ENCODE measurements around the gene TPST1.
"Not testable (repeated sequence)": the region's sequence is repeated elsewhere in the genome, so short reads cannot be mapped to it uniquely, and the experiment has no call there.

The TPST1 gene

DNA sequence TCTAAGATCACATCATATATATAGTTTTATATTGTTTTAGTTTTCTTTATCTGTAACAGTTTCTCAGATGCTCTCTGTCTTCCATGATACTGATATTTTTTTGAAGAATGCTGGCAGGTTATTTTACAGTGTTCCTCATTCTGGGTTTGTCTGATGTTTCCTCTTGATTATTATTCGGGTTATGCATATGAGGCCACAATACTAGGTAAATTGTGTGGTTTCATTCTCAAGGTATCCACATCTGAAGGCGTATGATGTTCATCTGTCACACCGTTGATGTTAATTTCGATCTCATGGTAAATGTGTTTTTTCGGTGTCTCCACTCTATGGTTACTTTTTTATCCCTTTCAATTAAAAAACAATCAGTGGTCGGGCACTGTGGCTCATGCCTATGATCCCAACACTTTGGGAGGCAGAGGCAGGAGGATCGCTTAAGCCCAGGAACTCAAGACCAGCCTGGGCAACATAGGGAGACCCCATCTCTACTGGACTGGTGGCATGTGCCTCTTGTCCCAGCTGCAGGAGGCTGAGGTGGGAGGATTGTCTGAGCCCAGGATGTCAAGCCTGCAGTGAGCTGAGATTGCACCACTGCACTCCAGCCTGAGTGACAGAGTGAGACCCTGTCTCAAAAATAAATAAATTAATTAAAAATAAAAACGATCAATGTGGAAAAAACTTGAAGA lies 108.9 kb downstream of the TPST1 start:
- DNase-seq (ENCODE audit: insufficient read length, low spot score) (no peak), FAIRE-seq (no peak)

DNA sequence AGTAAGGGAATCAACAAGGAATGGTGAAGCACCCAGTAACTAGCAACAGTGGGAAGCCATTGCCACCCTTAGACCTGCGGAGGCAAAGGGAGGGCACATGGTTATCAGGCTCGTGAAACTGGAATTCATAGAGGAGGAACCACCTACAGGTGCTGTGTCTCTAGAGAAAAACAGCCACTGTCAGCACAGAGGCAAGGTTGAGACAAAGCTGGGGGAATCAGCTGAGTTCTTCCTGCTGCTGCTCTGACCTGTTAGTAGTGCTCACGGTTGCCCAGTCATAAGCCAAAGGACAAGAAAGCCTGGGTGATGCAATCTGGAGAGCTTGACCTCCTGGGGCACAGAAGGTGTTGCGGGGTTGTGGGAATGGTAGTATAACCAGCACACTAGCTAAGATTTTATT lies 110.1 kb downstream of the TPST1 start:
- no peak for DNase-seq (ENCODE audit: insufficient read length, low spot score)
- TF ChIP-seq, protein P1, sequence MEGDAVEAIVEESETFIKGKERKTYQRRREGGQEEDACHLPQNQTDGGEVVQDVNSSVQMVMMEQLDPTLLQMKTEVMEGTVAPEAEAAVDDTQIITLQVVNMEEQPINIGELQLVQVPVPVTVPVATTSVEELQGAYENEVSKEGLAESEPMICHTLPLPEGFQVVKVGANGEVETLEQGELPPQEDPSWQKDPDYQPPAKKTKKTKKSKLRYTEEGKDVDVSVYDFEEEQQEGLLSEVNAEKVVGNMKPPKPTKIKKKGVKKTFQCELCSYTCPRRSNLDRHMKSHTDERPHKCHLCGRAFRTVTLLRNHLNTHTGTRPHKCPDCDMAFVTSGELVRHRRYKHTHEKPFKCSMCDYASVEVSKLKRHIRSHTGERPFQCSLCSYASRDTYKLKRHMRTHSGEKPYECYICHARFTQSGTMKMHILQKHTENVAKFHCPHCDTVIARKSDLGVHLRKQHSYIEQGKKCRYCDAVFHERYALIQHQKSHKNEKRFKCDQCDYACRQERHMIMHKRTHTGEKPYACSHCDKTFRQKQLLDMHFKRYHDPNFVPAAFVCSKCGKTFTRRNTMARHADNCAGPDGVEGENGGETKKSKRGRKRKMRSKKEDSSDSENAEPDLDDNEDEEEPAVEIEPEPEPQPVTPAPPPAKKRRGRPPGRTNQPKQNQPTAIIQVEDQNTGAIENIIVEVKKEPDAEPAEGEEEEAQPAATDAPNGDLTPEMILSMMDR (IDR thresholded peaks at IDR 0.05; ENCODE audit: insufficient read depth, missing control alignments): no peak
- FAIRE-seq: no peak

More for the DNA sequence above, 108.9 kb downstream of the TPST1 start:
- TF ChIP-seq, protein P1 (IDR thresholded peaks at IDR 0.05; ENCODE audit: insufficient read depth, missing control alignments): no peak

DNA sequence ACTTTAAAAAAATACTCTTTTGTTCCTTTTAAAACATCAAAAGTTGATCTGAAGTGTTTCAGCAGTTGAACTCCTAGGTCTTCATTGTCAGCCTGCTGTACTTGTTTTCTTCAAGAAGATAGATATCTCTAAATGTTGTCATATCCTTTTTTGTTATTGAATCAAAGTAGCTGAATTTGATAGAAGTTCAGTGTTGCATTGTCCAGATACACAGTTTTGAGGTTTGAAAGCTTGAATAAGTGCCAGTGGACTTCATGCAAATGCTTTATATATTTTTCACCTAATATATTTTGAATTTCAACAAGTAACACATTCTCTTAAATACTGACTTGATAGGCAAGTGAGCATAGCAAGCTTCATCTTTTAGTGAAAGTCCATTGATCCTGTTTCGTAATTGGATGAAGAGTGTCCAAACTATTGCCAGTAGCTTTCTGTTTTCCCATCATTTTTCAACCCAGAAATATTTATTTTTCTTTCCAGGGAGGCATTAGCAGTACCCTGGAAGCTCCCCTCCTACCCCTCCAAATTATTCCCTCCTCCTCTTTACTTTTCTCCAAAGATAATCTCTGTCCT lies 114.4 kb downstream of the TPST1 start:
- FAIRE-seq (no peak), DNase-seq (ENCODE audit: insufficient read length, low spot score) (no peak)
- TF ChIP-seq, protein P1 (IDR thresholded peaks at IDR 0.05; ENCODE audit: insufficient read depth, missing control alignments): no peak

DNA sequence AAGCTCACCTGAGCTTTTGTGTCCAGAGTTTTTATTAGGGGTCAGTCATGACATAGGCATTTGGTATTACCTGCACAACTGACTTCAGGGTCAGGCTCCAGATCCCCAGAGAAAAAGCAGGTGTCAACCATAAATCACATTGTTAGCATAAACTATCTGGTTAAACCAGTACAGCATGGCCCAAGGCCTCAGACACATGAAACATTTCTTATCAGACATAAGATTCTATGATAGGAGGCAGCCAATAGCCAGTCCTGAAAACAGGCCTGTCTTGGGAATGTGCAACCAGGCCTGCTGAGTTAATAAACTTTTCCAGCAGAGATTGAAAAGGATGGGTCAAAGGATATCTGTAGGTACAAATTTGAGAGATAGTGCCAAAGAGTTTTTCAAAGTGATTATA lies 116.1 kb downstream of the TPST1 start:
- TF ChIP-seq, protein P1 (IDR thresholded peaks at IDR 0.05; ENCODE audit: insufficient read depth, missing control alignments): no peak
- no peak for FAIRE-seq
- DNase-seq (ENCODE audit: insufficient read length, low spot score): no peak

DNA sequence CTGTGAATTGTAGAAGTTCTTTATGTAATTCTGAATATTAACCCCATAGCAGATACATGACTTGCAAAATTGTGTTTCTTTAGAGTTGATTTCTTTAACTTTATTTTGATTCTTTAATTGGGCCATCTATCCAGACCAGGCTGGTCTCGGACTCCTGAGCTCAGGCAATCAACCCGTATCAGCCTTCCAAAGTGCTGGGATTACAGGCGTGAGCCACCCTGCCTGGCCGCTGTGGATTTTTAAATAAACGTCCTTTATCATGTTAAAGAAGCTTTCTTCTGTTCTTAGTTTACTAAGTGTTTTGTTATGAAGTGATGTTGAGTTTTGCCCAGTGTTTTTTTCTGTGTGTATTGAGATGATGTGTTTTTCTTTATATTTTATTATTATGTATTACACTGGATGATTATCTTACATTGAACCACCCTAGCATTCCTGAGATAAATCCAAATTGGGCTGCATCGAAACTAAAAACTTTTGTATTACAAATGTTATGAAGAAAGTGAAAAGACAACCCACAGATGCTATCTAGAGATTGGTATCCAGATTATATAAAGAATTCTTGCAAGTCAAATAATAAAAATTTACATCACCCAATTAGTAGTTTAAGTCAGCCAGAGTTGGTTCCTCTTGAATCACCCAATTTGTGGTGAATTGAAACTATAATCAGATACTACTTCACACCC lies 118.1 kb downstream of the TPST1 start:
- FAIRE-seq: no peak
- TF ChIP-seq, protein P1 (IDR thresholded peaks at IDR 0.05; ENCODE audit: insufficient read depth, missing control alignments): no peak

DNA sequence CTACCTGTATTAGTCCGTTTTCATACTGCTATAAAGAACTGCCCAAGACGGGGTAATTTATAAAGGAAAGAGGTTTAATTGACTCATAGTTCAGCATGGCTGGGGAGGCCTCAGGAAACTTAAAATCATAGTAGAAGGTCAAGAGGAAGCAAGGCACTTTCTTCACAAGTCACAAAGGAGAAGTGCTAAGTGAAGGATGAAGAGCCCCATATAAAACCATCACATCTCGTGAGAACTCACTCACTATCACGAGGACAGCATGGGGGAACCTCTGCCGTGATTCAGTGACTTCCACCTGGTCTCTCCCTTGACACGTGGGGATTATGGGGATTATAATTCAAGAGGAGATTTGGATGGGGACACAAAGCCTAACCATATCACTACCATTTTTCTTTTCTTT lies 119.9 kb downstream of the TPST1 start:
- not testable (repeated sequence) for DNase-seq (ENCODE audit: insufficient read length, low spot score); FAIRE-seq

More for the DNA sequence above, 118.1 kb downstream of the TPST1 start:
- no peak for DNase-seq (ENCODE audit: insufficient read length, low spot score)

DNA sequence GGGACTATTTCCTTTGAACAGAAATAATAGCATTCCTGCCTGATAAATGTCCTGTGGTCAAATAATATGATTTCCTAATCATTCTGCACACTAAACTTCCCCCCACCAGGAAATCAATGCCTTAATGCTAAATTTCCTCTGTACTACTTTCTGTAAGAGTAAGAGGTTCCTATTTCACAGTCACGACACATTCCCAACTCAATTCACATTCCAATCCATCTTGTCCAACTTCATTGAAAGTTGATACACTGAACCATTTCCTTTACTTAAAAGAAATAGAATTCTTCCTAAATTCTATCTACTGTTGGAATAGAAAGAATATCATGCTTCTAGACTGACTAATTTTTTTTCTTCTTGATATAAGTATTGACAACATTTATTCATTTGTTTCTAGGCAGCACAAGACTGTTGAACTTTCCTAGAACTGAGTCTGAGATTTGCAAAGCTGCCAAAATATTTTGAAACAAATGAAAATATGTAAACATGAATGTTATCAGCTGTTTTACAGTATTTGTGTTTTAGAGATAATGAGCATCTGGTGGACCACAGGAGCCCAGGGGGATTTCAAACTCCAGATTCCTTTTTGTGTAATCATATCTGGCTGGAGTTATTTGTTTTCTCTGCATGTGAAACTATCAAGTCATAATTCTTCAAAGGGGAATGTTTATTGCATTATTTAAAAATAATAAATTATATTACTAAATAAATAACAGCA lies 121.5 kb downstream of the TPST1 start:
- FAIRE-seq: no peak
- TF ChIP-seq, protein P1 (IDR thresholded peaks at IDR 0.05; ENCODE audit: insufficient read depth, missing control alignments): no peak
- DNase-seq (ENCODE audit: insufficient read length, low spot score): no peak
